Measurements from ENCODE around the gene PON3.

DNA sequence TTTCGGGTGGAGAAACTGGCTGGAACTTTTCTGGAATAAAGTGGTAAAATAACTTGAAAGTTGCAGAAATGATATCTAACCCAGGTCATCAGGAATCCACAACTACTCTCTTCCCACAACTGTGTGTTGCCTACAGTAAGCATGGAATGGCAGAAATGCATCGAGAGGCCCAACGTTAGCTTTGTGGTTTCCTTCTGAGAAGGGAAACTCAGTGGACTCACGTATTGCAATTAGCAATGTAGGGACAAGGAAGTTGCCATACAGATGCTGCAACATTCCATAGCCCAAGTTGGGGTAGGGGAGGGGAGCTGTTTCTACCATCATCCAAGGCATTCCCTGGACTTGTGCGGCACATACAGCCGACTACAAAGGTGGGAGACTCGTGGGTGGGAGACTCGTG is 73.8 kb downstream of the PON3 start:
- TF ChIP-seq, protein P1, sequence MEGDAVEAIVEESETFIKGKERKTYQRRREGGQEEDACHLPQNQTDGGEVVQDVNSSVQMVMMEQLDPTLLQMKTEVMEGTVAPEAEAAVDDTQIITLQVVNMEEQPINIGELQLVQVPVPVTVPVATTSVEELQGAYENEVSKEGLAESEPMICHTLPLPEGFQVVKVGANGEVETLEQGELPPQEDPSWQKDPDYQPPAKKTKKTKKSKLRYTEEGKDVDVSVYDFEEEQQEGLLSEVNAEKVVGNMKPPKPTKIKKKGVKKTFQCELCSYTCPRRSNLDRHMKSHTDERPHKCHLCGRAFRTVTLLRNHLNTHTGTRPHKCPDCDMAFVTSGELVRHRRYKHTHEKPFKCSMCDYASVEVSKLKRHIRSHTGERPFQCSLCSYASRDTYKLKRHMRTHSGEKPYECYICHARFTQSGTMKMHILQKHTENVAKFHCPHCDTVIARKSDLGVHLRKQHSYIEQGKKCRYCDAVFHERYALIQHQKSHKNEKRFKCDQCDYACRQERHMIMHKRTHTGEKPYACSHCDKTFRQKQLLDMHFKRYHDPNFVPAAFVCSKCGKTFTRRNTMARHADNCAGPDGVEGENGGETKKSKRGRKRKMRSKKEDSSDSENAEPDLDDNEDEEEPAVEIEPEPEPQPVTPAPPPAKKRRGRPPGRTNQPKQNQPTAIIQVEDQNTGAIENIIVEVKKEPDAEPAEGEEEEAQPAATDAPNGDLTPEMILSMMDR (IDR thresholded peaks at IDR 0.05 in 4 of 5, conservative IDR thresholded peaks at IDR 0.05 in 1 of 5), result no peak
- no peak for TF ChIP-seq POLR2A (IDR thresholded peaks at IDR 0.05)
